Transverse colon (tissue), 4 donors: ENCODE results near the gene SUPV3L1. TPM values are rescaled to one million over a fixed set of nuclear protein-coding genes. Genes with fewer than 3 reads are reported as not detected.
"Not testable (repeated sequence)": the region's sequence is repeated elsewhere in the genome, so short reads cannot be mapped to it uniquely, and the experiment has no call there.

ENCODE experiments used
- DNase-seq: peaks from one replicate; pipeline ENCODE4 v3.0.0-alpha.2; 2019
- H3K27ac ChIP-seq, 4 donors: fragments of 200-600 bp; sonication (generic); 2 replicates each; pipeline ENCODE4 v1.5.1; 2016 to 2018; ENCODE audit warnings: inconsistent platforms in 4 of 4
- H3K27me3 ChIP-seq: fragments of 200-600 bp; sonication (generic); 2 replicates; pipeline ENCODE4 v1.5.1; 2017; ENCODE audit warnings: inconsistent platforms
- H3K36me3 ChIP-seq, 4 donors: fragments of 200-600 bp; sonication (generic); 2 replicates each; pipeline ENCODE4 v1.5.1; 2017 to 2019; ENCODE audit warnings: inconsistent platforms in 4 of 4
- H3K4me1 ChIP-seq, 4 donors: fragments of 200-600 bp; sonication (generic); 2 replicates each; pipeline ENCODE4 v1.5.1; 2017 to 2020; ENCODE audit warnings: inconsistent platforms in 4 of 4
- H3K4me3 ChIP-seq, 4 donors: fragments of 200-600 bp; sonication (generic); 1 replicate in 1 of 4; 2 replicates in 3 of 4; pipeline versions ENCODE4 v1.5.1 to v1.6.1; 2017 to 2019; ENCODE audit warnings: inconsistent platforms in 4 of 4
- H3K9me3 ChIP-seq, 2 donors: fragments of 200-600 bp; sonication (generic); 2 replicates each; pipeline ENCODE4 v1.5.1; 2017 to 2019; ENCODE audit warnings: inconsistent platforms in 2 of 2
- CTCF ChIP-seq, 5 experiments: fragments of 200-600 bp in 3 of 5; fragments of 450-650 bp in 2 of 5; sonication (generic) in 3 of 5; IDR thresholded peaks; 1 replicate in 2 of 5; 2 replicates in 3 of 5; pipeline ENCODE4 v1.5.1; 2016 to 2017; ENCODE audit warnings: antibody characterized with exemption in 5 of 5, inconsistent platforms in 3 of 5, mild to moderate bottlenecking in 2 of 5, moderate library complexity in 1 of 5
- EP300 ChIP-seq: sonication (generic); formaldehyde crosslinking; IDR thresholded peaks from one replicate; pipeline ENCODE4 v1.6.1; 2017; ENCODE audit warnings: antibody characterized with exemption, low read depth
- POLR2A ChIP-seq: fragments of 450-650 bp; IDR thresholded peaks from one replicate; pipeline ENCODE4 v1.6.1; 2016; ENCODE audit warnings: antibody characterized with exemption, mild to moderate bottlenecking, moderate library complexity
- POLR2AphosphoS5 ChIP-seq, 3 donors: sonication (generic); formaldehyde crosslinking; IDR thresholded peaks; one replicate each; pipeline ENCODE4 v1.6.1; 2016; ENCODE audit warnings: antibody characterized with exemption in 3 of 3
- WGBS, 2 donors: methylation state at CpG; one replicate each; pipeline ENCODE4 v1.1.5; 2018; ENCODE audit warnings: low coverage in 1 of 2; 5-methylcytosine and 5-hydroxymethylcytosine counted together
- in situ Hi-C, 4 donors: fragments of 200-750 bp; cut with MboI; loops; one replicate each; pipeline versions ENCODE4 v1.15.0 to v1.15.1; 2017; ENCODE audit warnings: low sequenced_read_pairs in 3 of 4, low pct_ligation_motif_present in 1 of 4, low pct_unique_long_range_greater_than_20kb in 1 of 4
- intact Hi-C: fragments of 100-400 bp; cut with DNase I; formaldehyde crosslinking; loops from one replicate; pipeline ENCODE4 v1.15.1; 2023; ENCODE audit warnings: low total_unique reads
- total RNA-seq, 4 donors: library from RNA; depleted of rRNA; stranded (reverse); fragments of >200 nt; gene quantifications; one replicate each; pipeline ENCODE4 v1.1.0, GENCODE V29; 2016

SUPV3L1 gene
- total RNA-seq, 4 donors from 2014 or later = 15.3 to 34.0 (median 26.7) TPM

- no peak overlapping the region for H3K27ac ChIP-seq
- no peaks in the 10 kb centered on the region for H3K9me3 ChIP-seq
- TF ChIP-seq CTCF (IDR thresholded peaks at IDR 0.05) = no peak
- TF ChIP-seq EP300 = no peak
- no peak for TF ChIP-seq POLR2A
- TF ChIP-seq POLR2AphosphoS5 (IDR thresholded peaks at IDR 0.05) = no peak
- WGBS, 2 donors = 91 to 100% methylated on average over 4 to 13 of the region's 13 CpGs
- no peak for DNase-seq
- intact Hi-C loops = no loop called here
- H3K4me1 ChIP-seq = no peaks in the 10 kb centered on the region
- no peaks in the 10 kb centered on the region for H3K27me3 ChIP-seq
- in situ Hi-C loops = loop anchor here in 2 of 4 donors (25.0 kb wide), 2 partner anchors 265 to 390 kb away; partner anchors contain the start of gene FAM241B (in 1 of the 2)
- H3K4me3 ChIP-seq = no peak overlapping the region
- H3K36me3 ChIP-seq = no peaks in the 10 kb centered on the region
Observed at GRCh38 chr10:69247313-69247710, 67.3 kb downstream of the SUPV3L1 start.

- Histone ChIP-seq H3K27ac (no peak overlapping the region), H3K36me3 (no peaks in the 10 kb centered on the region), H3K9me3 (no peaks in the 10 kb centered on the region), H3K4me1 (no peaks in the 10 kb centered on the region), H3K4me3 (no peak overlapping the region), H3K27me3 (no peaks in the 10 kb centered on the region)
- in situ Hi-C loops = loop anchor here in 2 of 4 donors (25.0 kb wide), 2 partner anchors 264 to 389 kb away; partner anchors contain the start of gene FAM241B (in 1 of the 2)
- no peak for DNase-seq
- TF ChIP-seq CTCF (IDR thresholded peaks at IDR 0.05) = no peak
- no peak for TF ChIP-seq POLR2AphosphoS5 (IDR thresholded peaks at IDR 0.05)
- no peak for TF ChIP-seq EP300
- TF ChIP-seq POLR2A = no peak
- intact Hi-C loops = no loop called here
- WGBS, 2 donors = 64 to 84% methylated on average over 7 to 20 of the region's 24 CpGs
Observed at GRCh38 chr10:69248117-69248730, 68.2 kb downstream of the SUPV3L1 start.

- no peak for DNase-seq
- no peaks in the 10 kb centered on the region for H3K4me1 ChIP-seq
- H3K36me3 ChIP-seq = no peaks in the 10 kb centered on the region
- no peak overlapping the region for H3K4me3 ChIP-seq
- intact Hi-C loops (no loop called here), in situ Hi-C loops (loop anchor here in 3 of 4 donors (25.0 kb wide), 2 partner anchors 262 to 387 kb away; partner anchors contain the start of gene FAM241B (in 1 of the 3))
- no peaks in the 10 kb centered on the region for H3K9me3 ChIP-seq
- 93 to 100% methylated on average over 1 to 13 of the region's 14 CpGs for WGBS, 2 donors
- TF ChIP-seq POLR2A = no peak
- no peak for TF ChIP-seq POLR2AphosphoS5 (IDR thresholded peaks at IDR 0.05)
- TF ChIP-seq CTCF (IDR thresholded peaks at IDR 0.05) = no peak
- no peak for TF ChIP-seq EP300
- no peak overlapping the region for H3K27ac ChIP-seq
- H3K27me3 ChIP-seq = no peaks in the 10 kb centered on the region
Observed at GRCh38 chr10:69250041-69250440, 70.0 kb downstream of the SUPV3L1 start.

GRCh38 chr10:69251417-69251816 lies 71.4 kb downstream of the SUPV3L1 start:
- DNase-seq, H3K9me3 ChIP-seq, H3K4me1 ChIP-seq, H3K36me3 ChIP-seq, H3K4me3 ChIP-seq, H3K27ac ChIP-seq, H3K27me3 ChIP-seq, intact Hi-C loops: not testable (repeated sequence)
- WGBS, 2 donors = 87 to 90% methylated on average over 2 of the region's 2 CpGs
- in situ Hi-C loops = loop anchor here in 3 of 4 donors (25.0 kb wide), 2 partner anchors 261 to 386 kb away; partner anchors contain the start of gene FAM241B (in 1 of the 3)
